Stimulated activated CD8-positive, alpha-beta memory T cell treated with anti-CD3 and anti-CD28 coated beads, Interleukin-4, amount 100 ng/mL, for 1 hour (primary cell): ENCODE data around the gene UBE4A.
A peak's percentile ranks its signal among the peaks of the same experiment; 100 is the strongest.

Experiments used
- DNase-seq, 2 donors: peaks; one replicate each; pipeline ENCODE4 v3.0.0-alpha.2; 2020; ENCODE audit warnings: low read depth in 2 of 2, low spot score in 1 of 2

UBE4A gene

GRCh38 chr11:118359295-118359958 lies at the start of gene UBE4A:
TSS of gene UBE4A (plus strand) at chr11:118359600. CDS start at chr11:118365081, 5,481 bp downstream.
- DNase-seq, result peak; percentile 96 to 99

GRCh38 chr11:118310271-118310670 lies 49.1 kb upstream of the UBE4A start:
- DNase-seq, result no peak

GRCh38 chr11:118310781-118311485 lies 48.5 kb upstream of the UBE4A start:
- DNase-seq, result no peak

- DNase-seq, result no peak
Observed at GRCh38 chr11:118311518-118311917, 47.9 kb upstream of the UBE4A start.

GRCh38 chr11:118312328-118312727 lies 47.1 kb upstream of the UBE4A start:
- no peak for DNase-seq

- no peak for DNase-seq
Observed at GRCh38 chr11:118313242-118313641, 46.2 kb upstream of the UBE4A start.

GRCh38 chr11:118314988-118315411 lies 44.4 kb upstream of the UBE4A start:
- DNase-seq, result no peak

- no peak for DNase-seq
Observed at GRCh38 chr11:118318124-118318523, 41.3 kb upstream of the UBE4A start.

GRCh38 chr11:118318581-118319336 lies 40.6 kb upstream of the UBE4A start:
- no peak for DNase-seq

- DNase-seq, result no peak
Observed at GRCh38 chr11:118319337-118319707, 40.1 kb upstream of the UBE4A start.

GRCh38 chr11:118320515-118320914 lies 38.9 kb upstream of the UBE4A start:
- DNase-seq, result no peak

- no peak for DNase-seq
Observed at GRCh38 chr11:118321386-118322082, 37.9 kb upstream of the UBE4A start.

GRCh38 chr11:118322721-118323120 lies 36.7 kb upstream of the UBE4A start:
- DNase-seq, result no peak

GRCh38 chr11:118325283-118325682 lies 34.1 kb upstream of the UBE4A start:
- no peak for DNase-seq

- no peak for DNase-seq
Observed at GRCh38 chr11:118328745-118329144, 30.7 kb upstream of the UBE4A start.

GRCh38 chr11:118334745-118335144 lies 24.7 kb upstream of the UBE4A start:
- no peak for DNase-seq

GRCh38 chr11:118338637-118339061 lies 20.8 kb upstream of the UBE4A start:
- peak; percentile 69 to 80 for DNase-seq

- no peak for DNase-seq
Observed at GRCh38 chr11:118339281-118339961, 20.0 kb upstream of the UBE4A start.

GRCh38 chr11:118340449-118340848 lies 19.0 kb upstream of the UBE4A start:
- no peak for DNase-seq

- DNase-seq, result no peak
Observed at GRCh38 chr11:118341261-118341660, 18.1 kb upstream of the UBE4A start.
